Measurements from ENCODE around the gene RAPGEF1. TPM values are rescaled to one million over a fixed set of nuclear protein-coding genes. Genes with fewer than 3 reads are reported as not detected.

The RAPGEF1 gene
- total and polyA plus RNA-seq, 2 experiments from 2014 or later = 9.9 to 82.8 TPM

- H3K9me3 Mint-ChIP-seq = no peaks in the 10 kb centered on the region; the same call in 2 of the 3 replicates
- Histone ChIP-seq H3K9me2 (ENCODE audit: insufficient read depth) (no peaks in the 10 kb centered on the region), H2AFZ (no peak overlapping the region), H3K4me3 (no peak overlapping the region), H3F3A (replicated peaks; ENCODE audit: low read depth) (no peaks in the 10 kb centered on the region), H3K27ac (ENCODE audit: low read depth) (no peak overlapping the region), H3K79me2 (replicated peaks; ENCODE audit: insufficient read depth) (no peaks in the 10 kb centered on the region), H3K4me1 (ENCODE audit: insufficient read depth) (no peaks in the 10 kb centered on the region), H3K27me3 (ENCODE audit: insufficient read depth) (no peaks in the 10 kb centered on the region), H3K36me3 (ENCODE audit: insufficient read depth) (no peaks in the 10 kb centered on the region), H4K20me1 (replicated peaks; ENCODE audit: insufficient read depth) (no peaks in the 10 kb centered on the region), H3K4me2 (no peak overlapping the region)
- peaks cover 35% of the 10 kb centered on the region for H3K36me3 Mint-ChIP-seq (ENCODE audit: low read depth)
- no peak overlapping the region for H3K27ac Mint-ChIP-seq
- no peak for ATAC-seq
- no peak for DNase-seq (ENCODE audit: low spot score)
- peaks cover 2% of the 10 kb centered on the region; the same call in 1 of the 3 replicates for H3K4me1 Mint-ChIP-seq
- H3K27me3 Mint-ChIP-seq (ENCODE audit: insufficient read depth, low read depth, poor library complexity) = peaks cover 17% of the 10 kb centered on the region
- H3K4me3 Mint-ChIP-seq = no peak overlapping the region
- TF ChIP-seq EZH2 (IDR thresholded peaks at IDR 0.05; ENCODE audit: low read depth, unreplicated experiment) (no peak), CTCF (conservative IDR thresholded peaks at IDR 0.05; ENCODE audit: low read depth in 2 of 2) (no peak), CREB1 (CRISPR knock-in tag; IDR thresholded peaks at IDR 0.05; ENCODE audit: low read depth) (no peak), ZNF331 (CRISPR knock-in tag; IDR thresholded peaks at IDR 0.05; ENCODE audit: low read depth) (no peak), JUNB (IDR thresholded peaks at IDR 0.05; ENCODE audit: unreplicated experiment) (no peak), REST (IDR thresholded peaks at IDR 0.05; ENCODE audit: unreplicated experiment) (no peak), STAT1 (IDR thresholded peaks at IDR 0.05; ENCODE audit: unreplicated experiment) (no peak), ZNF462 (CRISPR knock-in tag; IDR thresholded peaks at IDR 0.05) (no peak), ZNF114 (CRISPR knock-in tag; IDR thresholded peaks at IDR 0.05) (no peak), POLR2AphosphoS5 (IDR thresholded peaks at IDR 0.05; ENCODE audit: low read depth) (no peak), EZH2phosphoT487 (IDR thresholded peaks at IDR 0.05; ENCODE audit: unreplicated experiment) (no peak), NANOG (IDR thresholded peaks at IDR 0.05; ENCODE audit: borderline replicate concordance) (no peak), ETS1 (IDR thresholded peaks at IDR 0.05) (no peak)
Measured at GRCh38 chr9:131583337-131583645, 156.6 kb downstream of the RAPGEF1 start.
